ENCODE data around the gene OBP2B. TPM values are rescaled to one million over a fixed set of nuclear protein-coding genes. Genes with fewer than 3 reads are reported as not detected.
"Not testable (repeated sequence)": the region's sequence is repeated elsewhere in the genome, so short reads cannot be mapped to it uniquely, and the experiment has no call there.

The OBP2B gene
- total and polyA plus RNA-seq, 2 experiments from 2014 or later, result not detected

DNA sequence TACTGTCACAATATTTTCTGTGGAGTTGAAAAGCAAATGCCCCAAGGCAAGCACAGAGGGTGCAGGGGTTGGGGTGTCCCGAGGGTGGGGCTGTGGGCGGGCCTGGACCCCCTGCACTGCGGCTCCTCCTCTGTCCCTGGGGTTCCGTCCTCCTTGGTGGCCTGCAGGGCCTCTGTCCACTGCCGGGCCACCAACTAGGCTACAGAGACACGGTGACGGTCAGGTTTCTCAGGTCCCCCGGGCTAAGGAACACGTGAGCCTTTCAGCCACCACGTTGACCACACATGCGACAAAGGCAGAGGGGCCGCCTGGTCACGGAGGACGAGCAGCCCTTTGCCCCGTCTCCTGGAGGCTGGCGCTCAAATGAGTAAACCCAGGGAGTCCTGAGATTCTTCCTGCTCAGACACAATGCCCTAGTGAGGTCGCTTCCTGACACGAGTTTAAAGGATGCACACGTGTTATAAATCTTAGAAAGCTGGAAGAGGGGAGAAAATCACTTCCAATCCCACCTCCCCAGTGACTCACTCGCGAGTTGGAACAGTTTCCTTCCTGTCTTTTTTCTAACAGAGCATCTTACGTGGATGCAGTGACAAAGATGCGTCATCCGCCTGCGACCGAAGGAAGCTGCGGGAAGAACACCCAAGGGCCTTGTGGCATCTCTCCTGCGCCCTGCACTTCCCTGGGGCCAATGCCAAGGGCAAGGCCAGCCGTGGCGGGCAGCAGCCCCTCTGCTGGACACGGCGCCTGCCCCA, 24.8 kb upstream of the OBP2B start:
- Histone ChIP-seq H3K9me2 (ENCODE audit: insufficient read depth) (no peaks in the 10 kb centered on the region), H3K4me2 (ENCODE audit: unreplicated experiment) (no peak overlapping the region), H3K27ac (no peak overlapping the region), H3K36me3 (ENCODE audit: low read depth) (no peaks in the 10 kb centered on the region), H3K4me1 (ENCODE audit: insufficient read depth) (no peaks in the 10 kb centered on the region), H3F3A (ENCODE audit: insufficient read depth) (0 out of 2 replicates have a peak, but pooled peaks cover 5% of the 10 kb centered on the region), H3K79me2 (ENCODE audit: insufficient read depth) (no peaks in the 10 kb centered on the region), H2AFZ (no peak overlapping the region), H3K4me3 (no peak overlapping the region), H3K9me3 (ENCODE audit: low read depth) (no peaks in the 10 kb centered on the region), H4K20me1 (ENCODE audit: insufficient read depth) (no peaks in the 10 kb centered on the region), H3K27me3 (replicated peaks; ENCODE audit: insufficient read depth) (0 out of 2 replicates have a peak, but pooled peaks cover 6% of the 10 kb centered on the region), H3K9ac (no peak overlapping the region)
- no peak for TF ChIP-seq EZH2 (IDR thresholded peaks at IDR 0.05; ENCODE audit: insufficient read depth, poor library complexity, severe bottlenecking)
- no peak for TF ChIP-seq EZH2phosphoT487 (IDR thresholded peaks at IDR 0.05; ENCODE audit: insufficient read depth, low read depth)
- WGBS, 2 experiments (ENCODE audit: low coverage in 1 of 2, low lambda C conversion rate in 2 of 2, missing lambda C conversion rate in 2 of 2), result 68 to 69% methylated on average over 27 to 32 of the region's 32 CpGs
- no peak for DNase-seq
- in situ Hi-C loops (cut with MboI), result no loop called here

GRCh38 chr9:133231934-133232568, 23.0 kb upstream of the OBP2B start:
- H3K27me3 ChIP-seq (replicated peaks; ENCODE audit: insufficient read depth); DNase-seq; in situ Hi-C loops (cut with MboI); H3K4me1 ChIP-seq (ENCODE audit: insufficient read depth); H3K4me3 ChIP-seq; H3K27ac ChIP-seq; H3K79me2 ChIP-seq (ENCODE audit: insufficient read depth); H3K36me3 ChIP-seq (ENCODE audit: low read depth); H3K4me2 ChIP-seq (ENCODE audit: unreplicated experiment); H3F3A ChIP-seq (ENCODE audit: insufficient read depth); H3K9ac ChIP-seq; H3K9me2 ChIP-seq (ENCODE audit: insufficient read depth); H4K20me1 ChIP-seq (ENCODE audit: insufficient read depth); H2AFZ ChIP-seq; H3K9me3 ChIP-seq (ENCODE audit: low read depth): not testable (repeated sequence)
- WGBS, 2 experiments (ENCODE audit: low coverage in 1 of 2, low lambda C conversion rate in 2 of 2, missing lambda C conversion rate in 2 of 2), result 65 to 67% methylated on average over 24 of the region's 24 CpGs

DNA sequence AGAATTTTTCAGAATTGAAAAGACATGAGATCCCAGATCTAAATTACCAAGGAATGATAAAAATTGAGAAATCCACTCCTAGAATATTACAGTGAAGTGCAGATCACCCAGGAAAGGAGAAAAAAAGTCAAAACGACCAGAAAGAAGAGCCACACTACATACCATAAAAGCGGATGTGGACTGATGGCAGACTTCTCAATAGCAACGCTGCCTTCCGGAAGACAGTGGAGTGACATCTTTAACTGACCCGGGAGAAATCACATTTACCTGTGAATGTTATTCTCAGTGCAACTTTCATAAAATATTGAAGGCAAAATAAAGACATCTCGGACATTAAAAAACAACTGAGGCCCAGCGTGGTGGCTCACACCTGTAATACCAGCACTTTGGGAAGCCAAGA, 21.5 kb upstream of the OBP2B start:
- H3K27ac ChIP-seq; DNase-seq; H3K79me2 ChIP-seq (ENCODE audit: insufficient read depth); H3K4me1 ChIP-seq (ENCODE audit: insufficient read depth); H3F3A ChIP-seq (ENCODE audit: insufficient read depth); H3K27me3 ChIP-seq (replicated peaks; ENCODE audit: insufficient read depth); H4K20me1 ChIP-seq (ENCODE audit: insufficient read depth); H3K4me3 ChIP-seq; H3K9me3 ChIP-seq (ENCODE audit: low read depth); H3K4me2 ChIP-seq (ENCODE audit: unreplicated experiment); H2AFZ ChIP-seq; H3K9me2 ChIP-seq (ENCODE audit: insufficient read depth); H3K9ac ChIP-seq; H3K36me3 ChIP-seq (ENCODE audit: low read depth); in situ Hi-C loops (cut with MboI): not testable (repeated sequence)
- 66 to 67% methylated on average over 7 of the region's 7 CpGs for WGBS, 2 experiments (ENCODE audit: low coverage in 1 of 2, low lambda C conversion rate in 2 of 2, missing lambda C conversion rate in 2 of 2)

GRCh38 chr9:133230093-133230492, 21.0 kb upstream of the OBP2B start:
- Histone ChIP-seq H2AFZ (no peak overlapping the region), H3K9me3 (ENCODE audit: low read depth) (no peaks in the 10 kb centered on the region), H3K9me2 (ENCODE audit: insufficient read depth) (no peaks in the 10 kb centered on the region), H3K4me3 (no peak overlapping the region), H3K79me2 (ENCODE audit: insufficient read depth) (no peaks in the 10 kb centered on the region), H3K36me3 (ENCODE audit: low read depth) (no peaks in the 10 kb centered on the region), H3F3A (ENCODE audit: insufficient read depth) (no peaks in the 10 kb centered on the region), H3K9ac (no peak overlapping the region), H3K4me1 (ENCODE audit: insufficient read depth) (no peaks in the 10 kb centered on the region), H3K27me3 (replicated peaks; ENCODE audit: insufficient read depth) (0 out of 2 replicates have a peak, but pooled peaks cover 6% of the 10 kb centered on the region), H4K20me1 (ENCODE audit: insufficient read depth) (no peaks in the 10 kb centered on the region), H3K4me2 (ENCODE audit: unreplicated experiment) (no peak overlapping the region), H3K27ac (no peak overlapping the region)
- DNase-seq, result no peak
- WGBS, 2 experiments (ENCODE audit: low coverage in 1 of 2, low lambda C conversion rate in 2 of 2, missing lambda C conversion rate in 2 of 2), result 54 to 61% methylated on average over 5 of the region's 5 CpGs
- TF ChIP-seq EZH2phosphoT487 (IDR thresholded peaks at IDR 0.05; ENCODE audit: insufficient read depth, low read depth) (no peak), EZH2 (IDR thresholded peaks at IDR 0.05; ENCODE audit: insufficient read depth, poor library complexity, severe bottlenecking) (no peak)
- in situ Hi-C loops (cut with MboI), result no loop called here

GRCh38 chr9:133228474-133229193, 19.6 kb upstream of the OBP2B start:
- H3K9me2 ChIP-seq (ENCODE audit: insufficient read depth); H3K79me2 ChIP-seq (ENCODE audit: insufficient read depth); H3K4me2 ChIP-seq (ENCODE audit: unreplicated experiment); H2AFZ ChIP-seq; H3K4me1 ChIP-seq (ENCODE audit: insufficient read depth); H3K27ac ChIP-seq; H4K20me1 ChIP-seq (ENCODE audit: insufficient read depth); in situ Hi-C loops (cut with MboI); H3K9ac ChIP-seq; H3K36me3 ChIP-seq (ENCODE audit: low read depth); H3K9me3 ChIP-seq (ENCODE audit: low read depth); H3K4me3 ChIP-seq; DNase-seq; H3F3A ChIP-seq (ENCODE audit: insufficient read depth): not testable (repeated sequence)
- peaks cover 13% of the 10 kb centered on the region; the same call in 1 of the 2 replicates for H3K27me3 ChIP-seq (replicated peaks; ENCODE audit: insufficient read depth)
- 63 to 65% methylated on average over 20 to 22 of the region's 22 CpGs for WGBS, 2 experiments (ENCODE audit: low coverage in 1 of 2, low lambda C conversion rate in 2 of 2, missing lambda C conversion rate in 2 of 2)

DNA sequence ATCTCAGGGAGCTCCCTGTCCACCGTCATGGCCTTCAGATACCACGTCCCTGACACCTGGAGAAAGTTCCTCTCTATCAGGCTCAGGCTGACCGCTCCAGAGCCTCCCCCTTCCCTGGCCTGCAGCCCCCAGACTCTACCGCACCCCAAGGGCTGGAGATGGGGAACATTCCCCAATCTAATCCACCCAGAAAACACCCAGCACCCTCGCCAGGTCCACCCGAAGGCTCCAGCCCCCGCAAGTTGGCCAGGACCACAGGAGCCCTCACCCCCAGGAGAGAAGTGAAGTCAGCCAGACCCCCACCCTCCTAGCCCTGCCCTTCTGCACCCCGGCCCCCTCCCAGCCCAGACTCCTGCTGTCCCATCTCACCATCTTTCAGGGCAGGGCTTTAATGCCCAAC, 18.9 kb upstream of the OBP2B start:
- H2AFZ ChIP-seq; H3K9ac ChIP-seq; DNase-seq; H3K4me2 ChIP-seq (ENCODE audit: unreplicated experiment); H3K4me3 ChIP-seq; H3K79me2 ChIP-seq (ENCODE audit: insufficient read depth); H3F3A ChIP-seq (ENCODE audit: insufficient read depth); H3K9me3 ChIP-seq (ENCODE audit: low read depth); H3K4me1 ChIP-seq (ENCODE audit: insufficient read depth); H3K36me3 ChIP-seq (ENCODE audit: low read depth); H3K9me2 ChIP-seq (ENCODE audit: insufficient read depth); H3K27ac ChIP-seq; H4K20me1 ChIP-seq (ENCODE audit: insufficient read depth); in situ Hi-C loops (cut with MboI): not testable (repeated sequence)
- H3K27me3 ChIP-seq (replicated peaks; ENCODE audit: insufficient read depth), result peaks cover 17% of the 10 kb centered on the region; the same call in 1 of the 2 replicates
- 42 to 55% methylated on average over 4 to 8 of the region's 8 CpGs for WGBS, 2 experiments (ENCODE audit: low coverage in 1 of 2, low lambda C conversion rate in 2 of 2, missing lambda C conversion rate in 2 of 2)

All from GM23248 (cell line).